A673 (cell line): Measurements from ENCODE around the gene TGFA. TPM values are rescaled to one million over a fixed set of nuclear protein-coding genes. Genes with fewer than 3 reads are reported as not detected.

ENCODE experiments used
- BruUV-seq: library from RNA; stranded (reverse); fragments of 400-500 nt; replicated peaks from 2 replicates; lab custom pipeline; 2021; lab: Mats Ljungman, UMichigan
- CTCF ChIA-PET: fragments of 300-600 bp; sonication (Branson Sonifier 250); formaldehyde crosslinking; loops from one replicate; lab custom pipeline; 2022; ENCODE audit warnings: antibody characterized with exemption; lab: Charles Lee
- POLR2A ChIA-PET: fragments of 300-600 bp; sonication (Branson Sonifier 250); formaldehyde crosslinking; loops from one replicate; lab custom pipeline; 2022; ENCODE audit warnings: antibody characterized with exemption; ENCODE audit not compliant: low non-redundant PET; lab: Charles Lee
- DNase-seq: peaks from one replicate; pipeline ENCODE4 v3.0.0-alpha.2; 2015; ENCODE audit warnings: low spot score
- H3K27ac ChIP-seq: fragments of 200-600 bp; sonication (generic); 2 replicates; pipeline ENCODE4 v1.5.1; 2016; ENCODE audit warnings: mixed run types, low read depth, mild to moderate bottlenecking, mixed read lengths, antibody characterized with exemption, low read length; ENCODE audit not compliant: poor library complexity, severe bottlenecking
- H3K27me3 ChIP-seq: fragments of 200-600 bp; sonication (generic); replicated peaks from 2 replicates; pipeline ENCODE4 v1.6.1; 2017; ENCODE audit warnings: mixed run types, low read depth, mild to moderate bottlenecking, mixed read lengths, antibody characterized with exemption, low read length; ENCODE audit not compliant: insufficient read depth, poor library complexity
- H3K36me3 ChIP-seq: fragments of 200-600 bp; sonication (generic); 2 replicates; pipeline ENCODE4 v1.6.1; 2016; ENCODE audit warnings: mixed run types, mild to moderate bottlenecking, mixed read lengths, antibody characterized with exemption, low read length; ENCODE audit not compliant: insufficient read depth, poor library complexity, severe bottlenecking
- H3K4me1 ChIP-seq: fragments of 200-600 bp; sonication (generic); 2 replicates; pipeline ENCODE4 v1.6.1; 2017; ENCODE audit warnings: mixed run types, mild to moderate bottlenecking, mixed read lengths, antibody characterized with exemption, low read length; ENCODE audit not compliant: insufficient read depth, poor library complexity, severe bottlenecking
- H3K4me3 ChIP-seq: fragments of 200-600 bp; sonication (generic); 2 replicates; pipeline ENCODE4 v1.5.1; 2016; ENCODE audit warnings: low read depth, mixed run types, mild to moderate bottlenecking, mixed read lengths, low read length; ENCODE audit not compliant: poor library complexity, severe bottlenecking
- H3K9me3 ChIP-seq: fragments of 200-600 bp; sonication (generic); 2 replicates; pipeline ENCODE4 v1.6.1; 2016; ENCODE audit warnings: mixed run types, low read depth, mild to moderate bottlenecking, mixed read lengths, antibody characterized with exemption, low read length; ENCODE audit not compliant: poor library complexity, severe bottlenecking
- CTCF ChIP-seq: fragments of 300-800, 200-600 bp; sonication (generic); conservative IDR thresholded peaks from 2 replicates; pipeline ENCODE4 v1.5.1; 2017; ENCODE audit warnings: low read depth, mild to moderate bottlenecking, antibody characterized with exemption, low read length, moderate library complexity, mixed read lengths
- EZH2 ChIP-seq: fragments of 200-600 bp; sonication (generic); IDR thresholded peaks from 2 replicates; pipeline ENCODE4 v1.6.1; 2017; ENCODE audit warnings: borderline replicate concordance, low read depth, mild to moderate bottlenecking, mixed read lengths, antibody characterized with exemption, low read length; ENCODE audit not compliant: poor library complexity, severe bottlenecking
- intact Hi-C: fragments of 100-400 bp; cut with micrococcal nuclease; formaldehyde crosslinking; loops from one replicate; pipeline ENCODE4 v1.10.0; 2022; ENCODE audit not compliant: unreplicated experiment
- total RNA-seq: library from RNA; stranded (reverse); gene quantifications from 2 replicates; pipeline ENCODE4 v1.2.3, GENCODE V29; 2021

TGFA gene
- total RNA-seq, 1 experiment from 2014 or later: 0.13 TPM

GRCh38 chr2:70496819-70497218 is 56.8 kb downstream of the TGFA start:
- no TSS peak for BruUV-seq
- intact Hi-C loops: no loop called here
- POLR2A ChIA-PET: no interaction called here

DNA sequence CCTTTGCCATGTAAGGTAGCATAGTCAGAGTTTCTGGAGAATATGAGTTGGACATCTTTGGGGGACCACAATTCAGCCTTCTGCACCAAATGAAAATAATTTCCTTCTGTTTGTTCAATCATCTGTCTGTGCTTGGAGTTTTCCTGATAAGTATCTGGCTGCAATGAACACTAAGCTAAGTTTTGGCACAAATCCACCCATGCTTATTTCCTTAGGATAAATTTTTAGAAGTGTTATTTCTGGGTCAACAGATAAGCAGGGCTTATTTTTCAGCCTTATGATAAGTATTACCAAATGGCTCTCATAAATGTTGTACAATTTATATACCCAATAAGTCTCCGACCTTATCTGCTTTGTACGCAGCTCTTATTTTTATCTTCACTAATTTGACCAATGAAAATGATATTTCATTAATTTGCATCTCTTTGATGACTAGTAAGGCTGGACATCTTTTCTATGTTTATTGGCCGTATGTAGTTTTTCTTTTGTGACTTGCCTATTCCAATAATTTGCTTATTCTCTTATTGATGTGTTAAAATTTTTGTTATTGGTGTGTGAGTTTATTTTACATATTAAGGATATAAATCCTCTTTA is 59.2 kb downstream of the TGFA start:
- H3K4me1 ChIP-seq: no peaks in the 10 kb centered on the region
- CTCF ChIA-PET: no interaction called here
- peaks cover 60% of the 10 kb centered on the region for H3K27me3 ChIP-seq
- no peaks in the 10 kb centered on the region for H3K36me3 ChIP-seq
- no peak for TF ChIP-seq CTCF
- TF ChIP-seq EZH2: no peak
- POLR2A ChIA-PET: no interaction called here
- no TSS peak for BruUV-seq
- no peak for DNase-seq
- intact Hi-C loops: no loop called here
- H3K9me3 ChIP-seq: no peaks in the 10 kb centered on the region
- H3K4me3 ChIP-seq: no peak overlapping the region
- no peak overlapping the region for H3K27ac ChIP-seq

More at GRCh38 chr2:70496819-70497218, 56.8 kb downstream of the TGFA start:
- Histone ChIP-seq H3K4me1 (no peaks in the 10 kb centered on the region), H3K36me3 (no peaks in the 10 kb centered on the region), H3K27ac (no peak overlapping the region), H3K4me3 (no peak overlapping the region), H3K9me3 (no peaks in the 10 kb centered on the region), H3K27me3 (peaks cover 70% of the 10 kb centered on the region)
- CTCF ChIA-PET: no interaction called here
- no peak for TF ChIP-seq CTCF
- no peak for TF ChIP-seq EZH2
- DNase-seq: no peak

DNA sequence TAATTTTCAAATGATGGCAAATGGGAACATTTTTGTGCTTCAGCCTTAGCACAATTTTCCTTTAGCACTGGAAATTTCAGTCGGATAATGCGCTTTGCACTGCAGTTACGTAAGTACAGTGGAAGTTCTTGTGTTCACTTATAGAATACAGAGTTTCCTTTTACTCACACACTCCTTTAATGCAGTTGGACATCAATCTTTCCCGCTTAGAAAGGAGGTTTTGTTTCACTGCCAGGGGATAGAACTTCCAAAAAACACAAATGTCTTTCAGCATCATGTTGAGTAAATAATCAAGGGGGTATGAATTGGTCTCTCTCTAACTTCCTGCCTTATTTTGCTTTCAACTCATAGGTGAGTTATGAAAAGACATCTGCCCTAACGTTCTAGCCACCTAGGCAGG is 63.2 kb downstream of the TGFA start:
- ChIA-PET CTCF (no interaction called here), POLR2A (no interaction called here)
- Histone ChIP-seq H3K36me3 (no peaks in the 10 kb centered on the region), H3K27me3 (peaks cover 69% of the 10 kb centered on the region), H3K4me1 (no peaks in the 10 kb centered on the region), H3K9me3 (no peaks in the 10 kb centered on the region), H3K27ac (no peak overlapping the region), H3K4me3 (no peak overlapping the region)
- TF ChIP-seq CTCF (no peak), EZH2 (no peak)
- DNase-seq: no peak
- no TSS peak for BruUV-seq
- intact Hi-C loops: no loop called here
